ENCODE measurements around the gene QKI. TPM values are rescaled to one million over a fixed set of nuclear protein-coding genes. Genes with fewer than 3 reads are reported as not detected.

Gene QKI
- total and polyA plus RNA-seq, 2 of the 8 experiments (the other 6 are each of a cell fraction or from before 2014, with no cell fraction given): 181 to 183 TPM

DNA sequence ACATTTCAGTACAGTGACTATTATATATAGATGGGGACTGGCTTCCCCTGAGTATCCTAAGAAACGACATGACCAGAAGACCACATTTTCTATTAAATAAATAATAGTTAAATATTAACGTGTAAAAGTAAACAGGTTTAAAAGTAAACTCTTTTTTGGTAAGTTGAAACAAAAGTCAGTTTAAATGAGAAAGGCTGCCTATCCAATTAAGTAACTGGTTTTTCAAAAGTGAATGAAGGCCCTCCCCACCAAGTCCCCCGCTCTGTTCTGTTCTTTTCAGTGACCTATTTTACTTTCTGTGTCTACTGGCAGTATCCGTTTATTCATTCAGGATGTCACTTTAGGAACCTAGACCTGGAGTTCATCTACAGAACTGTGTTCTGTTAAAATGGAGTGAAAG is 32.0 kb downstream of the QKI start:
- Histone ChIP-seq H2AK5ac (ENCODE audit: low read depth, low read length) (no peak overlapping the region), H4K91ac (replicated peaks; ENCODE audit: insufficient read length, low read length) (no peak overlapping the region), H2BK5ac (ENCODE audit: low read depth, low read length) (no peak overlapping the region), H4K20me1 (replicated peaks in 1 of 2; ENCODE audit: control insufficient read depth in 1 of 2, insufficient read depth in 2 of 2, low read length in 2 of 2) (peaks cover 3 to 13% of the 10 kb centered on the region in 2 experiments), H3K79me2 (ENCODE audit: control insufficient read depth in 1 of 2, insufficient read depth in 2 of 2, low read length in 2 of 2) (peaks cover 18 to 100% of the 10 kb centered on the region in 2 experiments; a peak in 3 of 4 replicates), H3K9me3 (ENCODE audit: insufficient read depth in 2 of 2, low read depth in 1 of 2, low read length in 1 of 2) (no peaks in the 10 kb centered on the region), H3K14ac (ENCODE audit: insufficient read length) (no peak overlapping the region), H3K4ac (replicated peaks; ENCODE audit: insufficient read length, low read depth, low read length) (no peak overlapping the region), H3K4me3 (ENCODE audit: extremely low read depth in 1 of 4, insufficient read depth in 2 of 4, low read depth in 3 of 4, low read length in 4 of 4) (no peak overlapping the region), H3K9ac (replicated peaks in 1 of 4; ENCODE audit: extremely low read depth in 1 of 4, low read depth in 3 of 4, low read length in 3 of 4) (no peak overlapping the region), H3K27me3 (replicated peaks in 1 of 4; ENCODE audit: control insufficient read depth in 3 of 4, extremely low read depth in 1 of 4, insufficient read depth in 3 of 4, low read length in 3 of 4) (no peaks in the 10 kb centered on the region), H3K27ac (ENCODE audit: low read depth, low read length) (no peak overlapping the region), H3K4me2 (ENCODE audit: insufficient read depth in 1 of 2, low read depth in 2 of 2, low read length in 2 of 2) (no peak overlapping the region), H3K36me3 (ENCODE audit: control insufficient read depth in 2 of 4, insufficient read depth in 4 of 4, low read length in 3 of 4) (peaks cover 0 to 5% (median 0%) of the 10 kb centered on the region in 4 experiments; a peak in 1 of 8 replicates), H3K18ac (ENCODE audit: extremely low read depth, low read length) (no peak overlapping the region), H3K23ac (ENCODE audit: insufficient read length) (no peak overlapping the region), H4K8ac (ENCODE audit: extremely low read depth, insufficient read depth, low read length) (no peak overlapping the region), H3K23me2 (ENCODE audit: low read depth, low read length) (peaks cover 3% of the 10 kb centered on the region; the same call in 1 of the 2 replicates), H3K79me1 (ENCODE audit: low read depth, low read length) (peaks cover 5% of the 10 kb centered on the region), H2BK20ac (ENCODE audit: low read length) (no peak overlapping the region), H2BK12ac (ENCODE audit: low read depth, low read length) (no peak overlapping the region), H4K5ac (ENCODE audit: insufficient read length, low read depth, low read length) (no peak overlapping the region), H2BK120ac (replicated peaks; ENCODE audit: low read depth, low read length) (no peak overlapping the region), H2BK15ac (ENCODE audit: low read length) (no peak overlapping the region), H2AFZ (ENCODE audit: low read length) (no peak overlapping the region), H3K56ac (replicated peaks; ENCODE audit: insufficient read length, low read depth, low read length) (no peak overlapping the region), H3K4me1 (replicated peaks in 1 of 4; ENCODE audit: control insufficient read depth in 3 of 4, insufficient read depth in 4 of 4, low read length in 3 of 4) (peaks cover 0 to 10% (median 2%) of the 10 kb centered on the region in 4 experiments; a peak in 3 of 7 replicates)
- no peak for FAIRE-seq
- CTCF ChIA-PET (ENCODE audit: partially characterized antibody): interaction anchor here (0.6 to 1.2 kb wide), 2 partner anchors 30 to 292 kb away, joined by 3 to 4 read pairs; no protein-coding TSS in a partner anchor
- POLR2A ChIA-PET (ENCODE audit: partially characterized antibody): no interaction called here
- 74% methylated on average over 4 of the region's 4 CpGs; no CpG with 5 or more reads in 1 of the 2 experiments for WGBS, 2 experiments (ENCODE audit: extremely low coverage in 1 of 2, insufficient coverage in 1 of 2, insufficient read length in 1 of 2, insufficient replicate concordance in 2 of 2, low coverage in 1 of 2, low lambda C conversion rate in 2 of 2, missing lambda C conversion rate in 1 of 2)
- DNase-seq (ENCODE audit: low read depth in 1 of 2, low spot score in 2 of 2): no peak
- TF ChIP-seq SP1 (IDR thresholded peaks at IDR 0.05; ENCODE audit: low read depth, low read length): no peak
- TF ChIP-seq RNF2 (IDR thresholded peaks at IDR 0.05; ENCODE audit: borderline replicate concordance, low read depth, low read length, missing control alignments, poor library complexity, severe bottlenecking): no peak
- no peak for TF ChIP-seq NANOG (IDR thresholded peaks at IDR 0.05; ENCODE audit: insufficient read depth, low read depth, low read length, poor library complexity, severe bottlenecking)
- TF ChIP-seq CHD2 (IDR thresholded peaks at IDR 0.05; ENCODE audit: low read length): no peak
- TF ChIP-seq GTF2F1 (IDR thresholded peaks at IDR 0.05; ENCODE audit: borderline replicate concordance, low read depth, low read length): no peak
- no peak for TF ChIP-seq RXRA (IDR thresholded peaks at IDR 0.05; ENCODE audit: insufficient read depth, low read depth, low read length)
- TF ChIP-seq GABPA (IDR thresholded peaks at IDR 0.05; ENCODE audit: borderline replicate concordance, insufficient read depth, low read length): no peak
- no peak for TF ChIP-seq CTBP2 (IDR thresholded peaks at IDR 0.05; ENCODE audit: borderline replicate concordance, insufficient read depth, insufficient read length, low read length)
- no peak for TF ChIP-seq BCL11A (IDR thresholded peaks at IDR 0.05; ENCODE audit: low read depth in 2 of 2, low read length in 2 of 2)
- TF ChIP-seq KDM5A (IDR thresholded peaks at IDR 0.05; ENCODE audit: low read length): no peak
- TF ChIP-seq TAF1 (IDR thresholded peaks at IDR 0.05; ENCODE audit: low read depth, low read length): no peak
- no peak for TF ChIP-seq JUND (IDR thresholded peaks at IDR 0.05; ENCODE audit: low read length)
- TF ChIP-seq CHD1 (IDR thresholded peaks at IDR 0.05; ENCODE audit: low read depth, low read length): no peak
- no peak for TF ChIP-seq PHF8 (conservative IDR thresholded peaks at IDR 0.05; ENCODE audit: low read depth, low read length)
